GM13977 (cell line): ENCODE measurements around the gene C22orf15.

ENCODE experiments used
- DNase-seq: peaks from one replicate; pipeline ENCODE4 v3.0.0; 2012; ENCODE audit warnings: low spot score
- CTCF ChIP-seq: IDR thresholded peaks from 2 replicates; pipeline ENCODE4 v1.5.1; 2012; ENCODE audit warnings: mild to moderate bottlenecking, control low read depth; ENCODE audit not compliant: insufficient read depth; ENCODE audit errors: extremely low read depth, missing control alignments
- in situ Hi-C: fragments of 300-500 bp; cut with MboI; formaldehyde crosslinking; loops from one replicate; pipeline ENCODE4 v1.12.0; 2022; ENCODE audit warnings: low sequenced_read_pairs, low pct_unique_long_range_greater_than_20kb, mixed read lengths, inconsistent platforms; ENCODE audit not compliant: unreplicated experiment

The C22orf15 gene

DNA sequence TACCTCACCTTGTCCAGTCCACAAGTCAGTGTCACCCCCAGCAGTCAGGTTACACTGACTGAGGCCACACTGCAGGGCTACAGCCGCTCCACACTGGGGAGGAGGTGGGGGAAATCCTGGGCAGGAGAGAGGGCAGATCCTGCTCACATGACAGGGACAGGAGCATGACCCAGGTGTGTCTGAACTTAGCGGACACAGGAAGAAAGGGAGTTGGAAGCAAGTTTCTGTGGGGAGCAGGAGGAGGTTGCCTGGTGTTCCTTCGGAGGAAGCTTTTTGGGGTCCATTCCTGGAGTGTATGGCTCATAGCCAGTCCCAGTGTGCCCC, 15.7 kb downstream of the C22orf15 start:
- in situ Hi-C loops, result no loop called here
- no peak for DNase-seq
- TF ChIP-seq CTCF, result no peak

DNA sequence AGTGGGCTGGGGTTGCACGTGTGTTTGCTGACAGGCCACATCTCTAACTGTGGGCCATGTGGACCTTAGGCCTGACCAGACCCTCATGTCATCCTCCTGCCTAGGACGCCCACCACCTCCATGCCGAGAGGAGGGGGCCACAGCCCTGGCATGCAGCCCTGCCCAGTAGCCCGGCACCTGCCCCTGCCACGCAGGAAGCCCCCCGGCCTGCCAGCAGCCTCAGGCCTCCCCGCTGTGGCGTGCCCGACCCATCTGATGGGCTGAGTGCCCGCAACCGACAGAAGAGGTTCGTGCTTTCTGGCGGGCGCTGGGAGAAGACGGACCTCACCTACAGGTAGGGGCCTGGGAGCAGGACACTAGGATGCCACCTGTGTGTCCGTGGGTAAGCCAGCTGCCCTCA, 16.3 kb downstream of the C22orf15 start:
- in situ Hi-C loops, result no loop called here
- TF ChIP-seq CTCF, result no peak
- DNase-seq, result no peak

GRCh38 chr22:23779731-23780130, 16.9 kb downstream of the C22orf15 start:
- in situ Hi-C loops, result no loop called here
- DNase-seq, result no peak
- TF ChIP-seq CTCF, result no peak

- no peak for TF ChIP-seq CTCF
Observed at GRCh38 chr22:23780146-23780748, 17.5 kb downstream of the C22orf15 start.

GRCh38 chr22:23781065-23781464, 18.3 kb downstream of the C22orf15 start:
- no peak for DNase-seq
- in situ Hi-C loops, result no loop called here

More at GRCh38 chr22:23780146-23780748, 17.5 kb downstream of the C22orf15 start:
- DNase-seq, result no peak
- in situ Hi-C loops, result no loop called here

GRCh38 chr22:23781511-23782183, 18.9 kb downstream of the C22orf15 start:
- no peak for TF ChIP-seq CTCF
- DNase-seq, result no peak
- in situ Hi-C loops, result no loop called here

More at GRCh38 chr22:23781065-23781464, 18.3 kb downstream of the C22orf15 start:
- TF ChIP-seq CTCF, result no peak

DNA sequence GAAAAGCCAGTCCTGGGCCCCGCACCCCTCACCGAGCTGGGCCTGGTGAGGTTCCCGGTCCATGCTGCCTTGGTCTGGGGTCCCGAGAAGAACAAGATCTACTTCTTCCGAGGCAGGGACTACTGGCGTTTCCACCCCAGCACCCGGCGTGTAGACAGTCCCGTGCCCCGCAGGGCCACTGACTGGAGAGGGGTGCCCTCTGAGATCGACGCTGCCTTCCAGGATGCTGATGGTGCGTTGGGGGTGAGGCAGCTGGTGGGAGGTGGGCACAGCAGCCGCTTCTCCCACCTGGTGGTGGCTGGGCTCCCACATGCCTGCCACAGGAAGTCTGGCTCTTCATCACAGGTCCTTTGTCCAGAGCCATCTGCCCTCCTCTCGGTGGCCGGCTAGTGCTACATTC, 19.5 kb downstream of the C22orf15 start:
- DNase-seq, result no peak
- in situ Hi-C loops, result no loop called here
- no peak for TF ChIP-seq CTCF
